ENCODE data around the gene RAB37.

RAB37 gene

DNA sequence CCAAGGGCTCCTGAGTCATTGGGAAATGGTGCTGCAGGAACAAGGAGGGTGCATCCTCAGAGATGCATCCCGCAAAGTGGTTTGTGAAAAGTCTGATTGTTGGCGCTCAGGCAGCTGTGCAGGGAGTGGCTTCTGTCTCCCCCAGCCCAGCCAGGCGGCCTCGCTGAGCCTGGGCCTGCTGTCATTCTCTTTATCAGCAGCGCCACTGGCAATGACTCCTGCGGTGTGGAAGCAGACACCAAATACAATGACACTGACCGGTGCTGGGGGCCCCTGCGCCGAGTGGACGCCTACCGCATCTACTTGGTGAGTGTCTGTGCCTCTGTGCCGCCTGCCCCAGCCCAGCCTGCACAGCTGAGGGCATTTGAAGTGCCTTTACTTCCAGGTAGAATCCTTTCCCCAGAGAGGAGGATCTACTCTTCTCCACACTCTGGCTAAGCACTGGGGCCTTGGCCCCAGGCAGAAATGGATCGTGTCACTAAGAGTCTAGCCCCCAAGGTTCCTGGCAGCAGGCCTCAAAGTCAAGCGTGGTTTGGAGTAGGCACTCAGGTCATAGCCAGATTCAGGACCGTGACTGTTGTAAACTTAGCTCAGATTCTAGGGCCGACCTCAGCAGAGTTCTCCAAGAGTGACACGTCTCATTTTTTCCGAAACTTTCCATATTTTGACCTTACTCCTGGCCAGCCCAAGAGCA, 58.4 kb downstream of the RAB37 start:
- TF ChIP-seq, protein P1, sequence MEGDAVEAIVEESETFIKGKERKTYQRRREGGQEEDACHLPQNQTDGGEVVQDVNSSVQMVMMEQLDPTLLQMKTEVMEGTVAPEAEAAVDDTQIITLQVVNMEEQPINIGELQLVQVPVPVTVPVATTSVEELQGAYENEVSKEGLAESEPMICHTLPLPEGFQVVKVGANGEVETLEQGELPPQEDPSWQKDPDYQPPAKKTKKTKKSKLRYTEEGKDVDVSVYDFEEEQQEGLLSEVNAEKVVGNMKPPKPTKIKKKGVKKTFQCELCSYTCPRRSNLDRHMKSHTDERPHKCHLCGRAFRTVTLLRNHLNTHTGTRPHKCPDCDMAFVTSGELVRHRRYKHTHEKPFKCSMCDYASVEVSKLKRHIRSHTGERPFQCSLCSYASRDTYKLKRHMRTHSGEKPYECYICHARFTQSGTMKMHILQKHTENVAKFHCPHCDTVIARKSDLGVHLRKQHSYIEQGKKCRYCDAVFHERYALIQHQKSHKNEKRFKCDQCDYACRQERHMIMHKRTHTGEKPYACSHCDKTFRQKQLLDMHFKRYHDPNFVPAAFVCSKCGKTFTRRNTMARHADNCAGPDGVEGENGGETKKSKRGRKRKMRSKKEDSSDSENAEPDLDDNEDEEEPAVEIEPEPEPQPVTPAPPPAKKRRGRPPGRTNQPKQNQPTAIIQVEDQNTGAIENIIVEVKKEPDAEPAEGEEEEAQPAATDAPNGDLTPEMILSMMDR (conservative IDR thresholded peaks at IDR 0.05; ENCODE audit: low read depth, low read length): no peak

DNA sequence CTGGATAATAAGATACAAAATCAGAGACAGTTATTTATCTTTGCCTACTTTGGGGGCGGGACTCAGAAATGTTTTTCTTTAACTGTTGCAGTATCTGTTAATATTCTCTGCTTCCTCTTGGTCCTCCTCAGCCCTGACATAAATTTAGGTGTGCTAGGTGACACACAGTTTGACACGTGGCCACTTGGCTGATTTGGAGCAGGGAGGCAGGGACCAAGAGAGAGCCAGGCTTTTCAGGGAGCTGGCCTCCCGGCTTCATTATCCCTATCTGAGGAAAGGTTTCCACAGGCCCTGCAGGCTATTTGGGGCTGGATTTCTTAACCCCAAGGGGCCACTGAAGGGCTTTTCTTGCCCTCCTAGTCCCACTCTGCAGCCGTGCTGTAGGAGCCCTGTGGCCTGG, 59.2 kb downstream of the RAB37 start:
- no peak overlapping the region for H3K4me3 ChIP-seq (ENCODE audit: low read length)

More for the DNA sequence above, 58.4 kb downstream of the RAB37 start:
- H3K4me3 ChIP-seq (ENCODE audit: low read length): no peak overlapping the region
- no peak for DNase-seq (ENCODE audit: low read depth)

DNA sequence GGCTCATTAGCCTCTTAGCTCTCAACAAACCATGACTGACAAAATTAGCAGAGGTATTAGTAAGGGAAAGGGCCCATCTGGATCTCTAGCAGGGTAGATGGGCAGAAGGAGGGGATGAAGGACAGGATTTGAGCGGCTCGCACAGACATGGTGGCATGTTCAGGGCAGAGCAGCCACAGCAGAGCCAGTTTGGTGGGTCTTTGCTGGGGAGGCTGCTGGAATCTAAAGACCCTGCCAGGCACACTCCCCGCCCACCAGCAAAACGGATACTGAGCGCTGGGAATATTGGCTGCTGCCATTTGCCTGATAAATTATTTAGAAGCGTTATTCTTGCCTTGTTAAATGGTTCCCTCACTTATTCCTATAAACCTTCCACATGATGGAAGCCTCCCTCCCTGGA, 59.8 kb downstream of the RAB37 start:
- DNase-seq (ENCODE audit: low read depth): no peak
- TF ChIP-seq, protein P1 (conservative IDR thresholded peaks at IDR 0.05; ENCODE audit: low read depth, low read length): no peak
- no peak overlapping the region for H3K4me3 ChIP-seq (ENCODE audit: low read length)

More for the DNA sequence above, 59.2 kb downstream of the RAB37 start:
- TF ChIP-seq, protein P1 (conservative IDR thresholded peaks at IDR 0.05; ENCODE audit: low read depth, low read length): no peak
- no peak for DNase-seq (ENCODE audit: low read depth)
